NCI-H748 treated with DMSO at 0.1 percent for 48 hours (cell line): ENCODE results near the gene BMERB1.

ENCODE experiments used
- DNase-seq: peaks from one replicate; lab custom pipeline; 2025; lab: John Stamatoyannopoulos, UW

BMERB1 gene

GRCh38 chr16:15616012-15616411 is 181.6 kb downstream of the BMERB1 start:
- DNase-seq: no peak

GRCh38 chr16:15616475-15617165 is 182.2 kb downstream of the BMERB1 start:
- no peak for DNase-seq

GRCh38 chr16:15617901-15618300 is 183.5 kb downstream of the BMERB1 start:
- no peak for DNase-seq

GRCh38 chr16:15618392-15618791 is 184.0 kb downstream of the BMERB1 start:
- DNase-seq: no peak

DNA sequence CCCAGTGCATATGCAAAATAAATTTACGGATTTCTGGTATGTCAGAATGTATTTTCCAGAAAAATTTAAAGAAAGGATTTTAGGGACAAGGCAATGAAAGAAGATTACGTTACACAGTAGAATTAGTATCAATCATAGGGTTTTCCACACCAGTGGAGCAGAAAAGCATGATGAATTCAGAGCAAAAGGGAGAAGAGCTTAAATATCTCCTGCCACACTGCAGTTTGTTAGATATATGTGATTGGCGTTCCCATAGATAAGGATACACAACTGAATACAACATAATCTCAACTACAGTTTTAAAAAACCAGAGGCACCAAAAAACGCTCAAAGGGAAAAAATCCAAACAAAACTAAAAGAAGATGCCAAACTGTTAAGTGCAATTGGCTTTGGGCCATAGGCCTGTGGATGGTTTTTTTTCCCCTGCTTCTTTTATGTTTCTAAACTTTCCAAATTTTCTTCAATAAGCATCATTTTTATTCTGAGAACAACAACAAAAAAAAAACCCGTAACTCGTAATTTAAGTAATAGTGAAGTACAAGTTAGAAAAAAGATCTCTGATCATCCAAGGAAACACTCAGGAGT is 186.3 kb downstream of the BMERB1 start:
- no peak for DNase-seq

DNA sequence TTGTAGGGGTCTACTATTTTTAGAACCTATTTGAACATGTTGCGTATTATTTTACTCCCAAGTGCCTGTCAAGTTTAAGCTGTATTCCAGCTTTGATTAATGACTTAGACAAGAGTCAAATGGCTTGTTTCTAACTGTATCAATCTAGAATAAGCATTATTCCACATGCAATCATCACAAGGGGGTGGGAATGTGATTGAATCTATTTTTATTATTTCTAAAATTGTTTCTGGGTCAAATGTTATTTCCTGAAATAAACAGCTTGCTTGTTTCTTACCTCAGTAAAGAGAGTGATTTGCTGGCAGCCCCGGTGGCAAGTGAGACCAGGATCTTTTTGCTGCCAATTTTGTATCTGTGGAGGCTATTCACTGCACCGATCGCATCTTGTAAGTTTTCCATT is 187.1 kb downstream of the BMERB1 start:
- DNase-seq: no peak

DNA sequence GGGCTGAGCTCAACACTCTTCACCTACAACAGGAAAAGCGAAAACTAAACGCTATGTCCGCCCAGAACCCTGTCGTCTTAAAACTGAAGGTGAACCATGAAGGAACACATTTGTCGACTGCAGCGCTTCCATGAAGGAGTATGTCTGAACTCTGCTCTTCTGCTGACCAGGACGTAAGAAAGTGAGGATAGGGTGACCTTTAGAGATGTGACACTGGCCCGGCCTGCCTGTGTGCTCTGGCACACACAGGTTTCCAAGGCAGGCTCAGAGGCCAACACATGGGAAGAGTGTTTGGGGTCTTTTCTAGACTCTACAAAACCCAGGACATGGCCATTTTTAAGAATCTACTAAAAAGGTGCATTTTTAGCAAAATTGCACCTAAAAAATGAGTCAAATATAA is 187.5 kb downstream of the BMERB1 start:
- DNase-seq: no peak

DNA sequence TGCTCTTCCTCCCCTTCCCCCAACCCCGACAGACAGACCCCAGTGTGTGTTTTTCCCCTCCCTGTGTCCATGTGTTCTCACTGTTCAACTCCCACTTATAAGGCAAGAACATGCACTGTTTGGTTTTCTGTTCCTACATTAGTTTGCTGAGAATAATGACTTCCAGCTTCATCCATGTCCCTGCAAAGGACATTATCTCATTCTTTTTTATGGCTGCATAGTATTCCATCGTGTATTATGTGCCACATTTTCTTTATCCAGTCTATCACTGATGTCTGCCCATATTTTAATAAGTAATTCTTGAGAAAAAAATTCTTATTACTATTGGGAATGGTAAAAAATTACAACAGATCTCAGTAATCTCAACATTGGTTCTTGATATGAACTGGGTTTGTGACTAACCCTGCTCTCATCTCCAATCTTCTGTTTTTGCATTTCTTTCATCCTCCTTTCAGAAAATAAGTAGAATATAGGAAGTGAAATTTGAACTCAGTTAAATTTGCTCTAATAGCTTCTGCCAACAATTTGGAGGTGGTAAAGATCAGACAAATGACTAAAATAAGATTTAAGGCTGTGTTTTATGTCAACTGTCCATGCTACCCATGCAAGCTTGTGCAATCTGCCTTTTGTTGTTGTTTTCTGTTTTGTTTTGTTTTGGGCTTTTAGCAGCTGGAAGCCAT is 197.5 kb downstream of the BMERB1 start:
- no peak for DNase-seq

GRCh38 chr16:15635926-15636325 is 201.5 kb downstream of the BMERB1 start:
- no peak for DNase-seq

DNA sequence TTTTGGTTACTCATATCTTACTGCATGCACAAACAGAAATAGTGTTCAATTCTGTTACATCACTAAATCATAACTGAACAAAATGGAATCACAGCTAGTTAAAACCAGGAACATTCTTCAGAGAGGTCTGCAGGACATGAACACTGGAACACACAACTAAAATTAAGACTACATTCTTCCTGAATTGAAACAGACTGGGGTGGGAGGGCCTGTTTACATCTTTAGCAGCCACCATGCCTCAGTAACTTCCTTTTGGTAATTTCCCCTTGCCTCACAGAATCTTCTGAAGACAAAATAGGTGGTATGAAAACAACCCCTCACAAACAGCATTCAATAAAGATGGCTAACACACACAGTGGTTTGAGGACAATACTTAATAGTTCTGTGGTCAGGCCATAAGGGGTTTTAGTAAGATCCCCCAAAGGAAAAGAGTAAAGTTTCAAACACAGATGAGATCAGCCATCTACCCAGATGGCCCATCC is 202.0 kb downstream of the BMERB1 start:
- DNase-seq: no peak
